COLO668 (cell line): ENCODE results near the gene EXOC6B.

Experiments used
- DNase-seq: peaks from one replicate; lab custom pipeline; 2025; ENCODE audit not compliant: unreplicated experiment; lab: John Stamatoyannopoulos, UW

The EXOC6B gene

GRCh38 chr2:72830273-72830672 is 4.4 kb upstream of the EXOC6B start:
- no peak for DNase-seq

DNA sequence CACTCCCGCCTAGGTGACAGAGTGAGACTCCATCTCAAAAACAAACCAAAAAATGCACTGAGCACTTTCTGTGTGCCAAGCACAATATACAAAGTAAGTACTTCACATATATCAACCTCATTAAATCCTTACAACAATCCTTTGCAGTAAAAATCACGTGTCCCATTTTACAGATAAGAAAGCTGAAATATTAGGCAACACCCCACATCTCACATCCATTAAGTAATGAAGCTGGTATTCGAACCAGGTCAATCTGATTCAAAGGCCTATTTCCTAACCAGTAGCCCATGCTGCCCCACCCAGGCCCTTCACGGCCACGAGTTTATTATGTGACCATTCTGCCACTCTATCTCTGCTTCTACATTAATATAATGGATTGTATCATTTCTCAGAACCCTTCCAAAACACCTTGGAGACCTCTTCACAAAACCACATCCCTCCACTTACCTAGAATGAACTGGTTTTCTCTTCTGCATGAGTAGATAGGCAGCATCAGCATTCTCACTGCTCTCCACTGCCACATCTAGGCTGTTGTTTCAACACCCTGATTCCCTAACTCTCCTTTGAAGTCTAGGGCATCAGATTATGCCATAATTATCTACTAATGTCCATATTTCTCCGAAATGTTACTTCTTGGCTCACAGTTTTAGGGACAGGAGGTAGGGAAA is 3.1 kb upstream of the EXOC6B start:
- DNase-seq = no peak

- no peak for DNase-seq
Observed at GRCh38 chr2:72827966-72828646, 2.3 kb upstream of the EXOC6B start.

GRCh38 chr2:72827487-72827886 is 1.7 kb upstream of the EXOC6B start:
- no peak for DNase-seq

GRCh38 chr2:72826156-72826477 is 284 bp upstream of the EXOC6B start:
- DNase-seq = no peak

GRCh38 chr2:72824224-72824842 is 1.5 kb downstream of the EXOC6B start:
- DNase-seq = no peak

GRCh38 chr2:72822794-72823193 is 3.0 kb downstream of the EXOC6B start:
- DNase-seq = no peak

GRCh38 chr2:72821983-72822382 is 3.9 kb downstream of the EXOC6B start:
- DNase-seq = no peak

- no peak for DNase-seq
Observed at GRCh38 chr2:72821118-72821517, 4.7 kb downstream of the EXOC6B start.

DNA sequence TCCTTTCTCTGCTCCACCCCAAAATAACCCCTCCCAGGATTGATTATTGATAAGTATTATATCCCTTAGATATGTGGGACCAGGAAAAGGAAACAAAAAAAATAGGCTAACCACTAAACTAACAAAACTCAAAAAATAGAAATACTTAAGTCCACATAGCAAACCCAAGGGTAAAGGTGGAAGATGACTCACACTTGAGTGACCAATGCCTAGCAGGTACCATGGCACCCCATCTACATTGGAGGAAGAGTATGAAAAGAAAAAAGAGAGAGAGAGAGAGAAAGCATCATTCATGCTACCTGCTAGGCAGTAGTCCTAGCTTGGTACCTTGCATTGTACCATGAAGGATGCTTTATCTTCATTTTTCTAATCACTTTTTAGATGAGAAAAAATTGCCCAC is 6.3 kb downstream of the EXOC6B start:
- no peak for DNase-seq

- no peak for DNase-seq
Observed at GRCh38 chr2:72815655-72816278, 10.1 kb downstream of the EXOC6B start.

GRCh38 chr2:72813841-72814240 is 12.0 kb downstream of the EXOC6B start:
- DNase-seq = no peak

DNA sequence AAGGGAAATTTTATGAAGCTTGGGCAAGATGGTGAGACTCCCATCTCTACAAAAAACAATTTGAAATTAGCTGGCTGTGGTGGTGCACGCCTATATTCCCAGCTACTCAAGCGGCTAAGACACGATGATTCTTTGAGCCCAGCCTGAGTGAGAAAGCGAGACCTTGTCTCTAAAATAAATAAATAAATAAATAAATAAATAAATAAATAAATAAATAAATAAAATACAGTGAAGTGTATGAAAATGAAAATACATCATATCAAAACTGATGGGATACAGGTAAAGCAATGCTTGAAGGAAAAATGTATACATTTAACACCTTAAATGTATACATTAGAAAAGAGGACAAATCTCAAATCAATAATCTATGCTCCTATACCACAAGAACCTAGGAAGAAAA is 15.7 kb downstream of the EXOC6B start:
- DNase-seq = no peak

DNA sequence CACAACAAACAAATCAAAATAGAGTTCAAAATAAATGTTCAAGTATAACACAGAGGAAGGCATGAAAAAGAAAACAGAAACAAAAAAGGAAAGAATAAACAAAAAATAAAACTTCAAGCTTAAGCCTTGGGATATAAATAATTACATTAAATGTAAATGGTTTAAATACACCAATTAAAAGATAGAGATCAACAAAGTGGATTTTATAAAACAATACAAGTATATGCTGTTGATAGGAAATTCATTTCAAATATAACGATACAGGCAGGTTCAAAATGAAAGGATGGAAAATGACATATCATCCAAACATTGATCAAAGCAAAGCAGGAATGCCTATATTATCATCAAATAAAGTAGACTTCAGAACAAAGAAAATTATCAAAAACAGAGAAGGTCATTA is 16.7 kb downstream of the EXOC6B start:
- no peak for DNase-seq

DNA sequence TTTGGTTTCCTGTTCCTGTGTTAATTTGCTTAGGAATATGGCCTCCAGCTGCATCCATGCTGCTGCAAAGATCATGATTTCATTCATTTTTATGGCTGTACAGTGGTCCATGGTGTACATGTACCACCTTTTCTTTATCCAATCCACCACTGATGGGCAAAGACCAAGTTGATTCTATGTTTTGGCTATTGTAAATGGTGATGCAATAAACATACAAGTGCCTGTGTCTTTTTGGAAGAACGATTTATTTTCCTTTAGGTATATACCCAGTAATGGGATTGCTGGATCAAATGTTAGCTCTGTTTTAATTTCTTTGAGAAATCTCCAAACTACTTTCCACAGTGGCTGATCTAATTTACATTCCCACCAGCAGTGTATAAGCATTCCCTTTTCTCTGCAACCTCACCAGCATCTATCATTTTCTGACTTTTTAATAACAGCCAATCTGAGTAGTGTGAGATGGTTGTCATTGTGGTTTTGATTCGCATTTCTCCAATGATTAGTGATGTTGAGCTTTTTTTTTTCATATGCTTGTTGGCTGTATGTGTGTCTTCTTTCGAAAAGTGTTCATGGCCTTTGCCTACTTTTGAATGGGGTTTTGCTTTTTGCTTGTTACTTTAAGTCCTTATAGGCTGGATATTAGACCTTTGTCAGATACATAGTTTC is 19.4 kb downstream of the EXOC6B start:
- DNase-seq = no peak

DNA sequence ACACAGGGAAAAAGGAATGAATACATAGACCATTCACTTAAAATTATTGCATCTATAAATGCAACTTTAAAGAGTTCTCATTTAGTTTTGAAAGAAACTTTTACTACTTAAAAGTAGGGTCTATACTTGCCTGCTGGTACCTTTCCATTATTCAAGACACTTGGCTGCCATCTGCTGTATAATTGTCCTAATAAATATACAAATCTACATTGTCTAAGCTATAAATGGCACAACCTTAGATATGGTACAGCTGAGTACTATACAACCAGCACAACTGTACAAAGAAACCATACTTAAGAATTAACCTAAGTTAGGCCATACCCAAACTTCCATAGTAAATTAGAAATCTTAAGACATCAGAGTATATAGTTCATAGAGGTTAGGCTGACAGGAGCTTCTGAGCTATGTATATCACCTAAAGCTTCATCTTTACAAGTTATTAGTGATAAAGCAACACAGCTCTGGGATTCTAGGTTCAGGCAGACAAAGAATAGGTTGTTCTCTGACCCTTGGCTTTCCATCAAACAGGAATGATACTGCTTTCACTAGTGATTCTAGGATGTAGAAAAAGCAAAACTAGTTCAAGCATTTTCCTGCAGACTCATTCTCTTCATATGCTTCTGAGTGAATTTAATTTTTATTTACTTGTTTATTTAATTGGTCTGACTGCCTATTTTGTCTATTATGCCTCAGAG is 22.1 kb downstream of the EXOC6B start:
- DNase-seq = no peak

- DNase-seq = no peak
Observed at GRCh38 chr2:72803151-72803550, 22.7 kb downstream of the EXOC6B start.

DNA sequence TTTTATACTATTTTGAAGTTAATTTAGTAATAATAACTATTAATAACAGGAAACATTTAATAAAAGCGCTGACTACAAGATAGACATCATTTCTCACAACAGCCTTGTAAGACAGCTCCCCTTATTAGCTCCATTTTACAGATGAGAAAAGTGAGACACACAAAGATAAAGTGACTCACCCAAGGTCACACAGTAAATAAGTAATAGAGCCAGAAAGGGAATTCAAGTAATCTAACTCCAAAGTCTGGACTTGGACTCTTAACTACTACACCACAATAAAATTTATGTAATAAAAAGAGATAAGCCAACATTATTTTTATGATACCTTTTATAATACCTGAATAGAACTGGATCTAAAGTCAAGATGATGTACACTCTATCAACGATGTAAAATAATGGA is 25.3 kb downstream of the EXOC6B start:
- DNase-seq = no peak

GRCh38 chr2:72797740-72798139 is 28.1 kb downstream of the EXOC6B start:
- no peak for DNase-seq

- DNase-seq = no peak
Observed at GRCh38 chr2:72796766-72797165, 29.1 kb downstream of the EXOC6B start.

GRCh38 chr2:72794572-72794971 is 31.3 kb downstream of the EXOC6B start:
- no peak for DNase-seq
